ENCODE data around the gene ITGAD.
"Not testable (repeated sequence)": the region's sequence is repeated elsewhere in the genome, so short reads cannot be mapped to it uniquely, and the experiment has no call there.

The ITGAD gene

GRCh38 chr16:31429314-31429713, 36.2 kb downstream of the ITGAD start:
- in situ Hi-C loops (cut with HindIII; ENCODE audit: low sequenced_read_pairs), result no loop called here

GRCh38 chr16:31429796-31430195, 36.7 kb downstream of the ITGAD start:
- in situ Hi-C loops (cut with HindIII; ENCODE audit: low sequenced_read_pairs), result no loop called here

- in situ Hi-C loops (cut with HindIII; ENCODE audit: low sequenced_read_pairs), result no loop called here
Observed at GRCh38 chr16:31430380-31431052, 37.4 kb downstream of the ITGAD start.

- in situ Hi-C loops (cut with HindIII; ENCODE audit: low sequenced_read_pairs), result no loop called here
Observed at GRCh38 chr16:31435341-31436220, 42.4 kb downstream of the ITGAD start.

- in situ Hi-C loops (cut with HindIII; ENCODE audit: low sequenced_read_pairs), result no loop called here
Observed at GRCh38 chr16:31436221-31437045, 43.3 kb downstream of the ITGAD start.

- in situ Hi-C loops (cut with HindIII; ENCODE audit: low sequenced_read_pairs), result no loop called here
Observed at GRCh38 chr16:31438414-31438813, 45.3 kb downstream of the ITGAD start.

GRCh38 chr16:31439023-31439422, 45.9 kb downstream of the ITGAD start:
- in situ Hi-C loops (cut with HindIII; ENCODE audit: low sequenced_read_pairs), result not testable (repeated sequence)

GRCh38 chr16:31439519-31439918, 46.4 kb downstream of the ITGAD start:
- in situ Hi-C loops (cut with HindIII; ENCODE audit: low sequenced_read_pairs), result no loop called here

- in situ Hi-C loops (cut with HindIII; ENCODE audit: low sequenced_read_pairs), result no loop called here
Observed at GRCh38 chr16:31440516-31441184, 47.5 kb downstream of the ITGAD start.

- in situ Hi-C loops (cut with HindIII; ENCODE audit: low sequenced_read_pairs), result no loop called here
Observed at GRCh38 chr16:31441956-31442355, 48.8 kb downstream of the ITGAD start.

- in situ Hi-C loops (cut with HindIII; ENCODE audit: low sequenced_read_pairs), result not testable (repeated sequence)
Observed at GRCh38 chr16:31445931-31446330, 52.8 kb downstream of the ITGAD start.

- in situ Hi-C loops (cut with HindIII; ENCODE audit: low sequenced_read_pairs), result no loop called here
Observed at GRCh38 chr16:31451201-31451600, 58.1 kb downstream of the ITGAD start.

- in situ Hi-C loops (cut with HindIII; ENCODE audit: low sequenced_read_pairs), result no loop called here
Observed at GRCh38 chr16:31451681-31452351, 58.7 kb downstream of the ITGAD start.

- in situ Hi-C loops (cut with HindIII; ENCODE audit: low sequenced_read_pairs), result no loop called here
Observed at GRCh38 chr16:31452631-31453106, 59.5 kb downstream of the ITGAD start.

GRCh38 chr16:31453255-31454204, 60.4 kb downstream of the ITGAD start:
- in situ Hi-C loops (cut with HindIII; ENCODE audit: low sequenced_read_pairs), result no loop called here

GRCh38 chr16:31455601-31456314, 62.6 kb downstream of the ITGAD start:
- in situ Hi-C loops (cut with HindIII; ENCODE audit: low sequenced_read_pairs), result no loop called here

GRCh38 chr16:31456988-31457360, 63.8 kb downstream of the ITGAD start:
- in situ Hi-C loops (cut with HindIII; ENCODE audit: low sequenced_read_pairs), result no loop called here

GRCh38 chr16:31458073-31458843, 65.1 kb downstream of the ITGAD start:
- in situ Hi-C loops (cut with HindIII; ENCODE audit: low sequenced_read_pairs), result no loop called here
